Peyer's patch (tissue), 4 donors: ENCODE results near the gene GABRB1.
A peak's percentile ranks its signal among the peaks of the same experiment; 100 is the strongest.

Experiments used
- CTCF ChIP-seq, 6 experiments: fragments of 450-650 bp in 4 of 6; fragments of 200-600 bp in 2 of 6; sonication (generic) in 1 of 6; IDR thresholded peaks; one replicate each; pipeline ENCODE4 v1.5.1; 2017 to 2019; ENCODE audit warnings: antibody characterized with exemption in 6 of 6, mild to moderate bottlenecking in 3 of 6, moderate library complexity in 1 of 6
- POLR2A ChIP-seq, 2 donors: fragments of 450-650 bp; IDR thresholded peaks; one replicate each; pipeline ENCODE4 v1.5.1; 2017; ENCODE audit warnings: antibody characterized with exemption in 2 of 2, mild to moderate bottlenecking in 2 of 2, moderate library complexity in 2 of 2

DNA sequence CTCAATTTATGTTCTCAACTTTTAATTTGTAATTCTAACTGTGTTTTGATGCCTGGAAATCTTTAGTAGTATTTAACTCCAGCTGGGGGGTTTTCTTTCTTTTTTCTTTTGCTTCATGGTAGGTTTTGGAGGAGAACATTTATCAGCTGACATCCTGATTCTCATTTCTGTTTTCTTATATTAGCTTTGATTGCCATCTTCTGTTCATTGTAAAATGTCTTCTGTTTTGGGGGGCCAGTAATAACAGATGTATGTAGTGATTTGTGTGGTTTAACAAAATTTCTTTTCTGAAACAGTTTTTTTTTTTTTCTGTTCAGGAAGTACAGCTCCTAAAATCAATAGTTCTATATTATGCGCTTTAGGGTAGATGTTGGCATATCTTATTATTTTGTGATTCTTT is 182.2 kb downstream of the GABRB1 start:
- TF ChIP-seq CTCF (IDR thresholded peaks at IDR 0.05), result peak in 1 of 6 experiments; percentile 11
- no peak for TF ChIP-seq POLR2A (IDR thresholded peaks at IDR 0.05)
